ENCODE data around the gene EFNA5.

Gene EFNA5

GRCh38 chr5:107470295-107470582 is 200.5 kb downstream of the EFNA5 start:
- DNase-seq (ENCODE audit: low read depth in 2 of 2) = peak in 1 of 2 donors; percentile 50
- no peak overlapping the region for H3K4me3 ChIP-seq (replicated peaks in 1 of 2; ENCODE audit: low read depth in 2 of 2, low read length in 2 of 2)
- TF ChIP-seq, protein P1, sequence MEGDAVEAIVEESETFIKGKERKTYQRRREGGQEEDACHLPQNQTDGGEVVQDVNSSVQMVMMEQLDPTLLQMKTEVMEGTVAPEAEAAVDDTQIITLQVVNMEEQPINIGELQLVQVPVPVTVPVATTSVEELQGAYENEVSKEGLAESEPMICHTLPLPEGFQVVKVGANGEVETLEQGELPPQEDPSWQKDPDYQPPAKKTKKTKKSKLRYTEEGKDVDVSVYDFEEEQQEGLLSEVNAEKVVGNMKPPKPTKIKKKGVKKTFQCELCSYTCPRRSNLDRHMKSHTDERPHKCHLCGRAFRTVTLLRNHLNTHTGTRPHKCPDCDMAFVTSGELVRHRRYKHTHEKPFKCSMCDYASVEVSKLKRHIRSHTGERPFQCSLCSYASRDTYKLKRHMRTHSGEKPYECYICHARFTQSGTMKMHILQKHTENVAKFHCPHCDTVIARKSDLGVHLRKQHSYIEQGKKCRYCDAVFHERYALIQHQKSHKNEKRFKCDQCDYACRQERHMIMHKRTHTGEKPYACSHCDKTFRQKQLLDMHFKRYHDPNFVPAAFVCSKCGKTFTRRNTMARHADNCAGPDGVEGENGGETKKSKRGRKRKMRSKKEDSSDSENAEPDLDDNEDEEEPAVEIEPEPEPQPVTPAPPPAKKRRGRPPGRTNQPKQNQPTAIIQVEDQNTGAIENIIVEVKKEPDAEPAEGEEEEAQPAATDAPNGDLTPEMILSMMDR (IDR thresholded peaks at IDR 0.05; ENCODE audit: low read depth, low read length) = no peak

- TF ChIP-seq, protein P1 (IDR thresholded peaks at IDR 0.05; ENCODE audit: low read depth, low read length) = no peak
- no peak overlapping the region for H3K4me3 ChIP-seq (replicated peaks in 1 of 2; ENCODE audit: low read depth in 2 of 2, low read length in 2 of 2)
- DNase-seq (ENCODE audit: low read depth in 2 of 2) = peak; percentile 92 to 97
Measured at GRCh38 chr5:107469485-107470294, 201.0 kb downstream of the EFNA5 start.

GRCh38 chr5:107469064-107469463 is 201.7 kb downstream of the EFNA5 start:
- H3K4me3 ChIP-seq (replicated peaks in 1 of 2; ENCODE audit: low read depth in 2 of 2, low read length in 2 of 2) = no peak overlapping the region
- TF ChIP-seq, protein P1 (IDR thresholded peaks at IDR 0.05; ENCODE audit: low read depth, low read length) = peak; percentile 8
- no peak for DNase-seq (ENCODE audit: low read depth in 2 of 2)

DNA sequence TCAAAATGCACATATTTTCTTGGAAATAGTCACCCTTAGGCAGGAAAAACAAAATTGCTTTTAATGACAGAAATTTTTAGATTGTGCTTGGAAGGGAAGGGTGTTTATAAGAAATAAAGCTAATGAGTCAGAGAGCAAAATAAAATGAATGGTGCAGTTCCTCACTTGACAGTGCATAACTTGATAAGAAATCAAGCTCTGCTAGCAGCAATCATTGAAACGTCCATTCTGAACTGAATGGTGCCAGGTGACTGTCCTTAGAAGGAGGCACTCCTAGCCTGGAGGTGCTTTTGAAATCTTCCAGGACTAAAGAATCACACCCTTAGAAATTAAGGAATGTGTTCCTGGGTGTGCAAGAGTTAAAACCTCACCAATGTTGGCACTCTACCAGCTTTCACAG is 202.5 kb downstream of the EFNA5 start:
- H3K4me3 ChIP-seq (replicated peaks in 1 of 2; ENCODE audit: low read depth in 2 of 2, low read length in 2 of 2) = no peak overlapping the region
- TF ChIP-seq, protein P1 (IDR thresholded peaks at IDR 0.05; ENCODE audit: low read depth, low read length) = no peak
- DNase-seq (ENCODE audit: low read depth in 2 of 2) = no peak

- no peak for DNase-seq (ENCODE audit: low read depth in 2 of 2)
- no peak overlapping the region for H3K4me3 ChIP-seq (replicated peaks in 1 of 2; ENCODE audit: low read depth in 2 of 2, low read length in 2 of 2)
Measured at GRCh38 chr5:107467137-107467932, 203.4 kb downstream of the EFNA5 start.

GRCh38 chr5:107466233-107466769 is 204.4 kb downstream of the EFNA5 start:
- peak; percentile 88 to 96 for DNase-seq (ENCODE audit: low read depth in 2 of 2)
- TF ChIP-seq, protein P1 (IDR thresholded peaks at IDR 0.05; ENCODE audit: low read depth, low read length) = no peak
- no peak overlapping the region for H3K4me3 ChIP-seq (replicated peaks in 1 of 2; ENCODE audit: low read depth in 2 of 2, low read length in 2 of 2)

More at GRCh38 chr5:107467137-107467932, 203.4 kb downstream of the EFNA5 start:
- TF ChIP-seq, protein P1 (IDR thresholded peaks at IDR 0.05; ENCODE audit: low read depth, low read length) = no peak
